Measurements from ENCODE around the gene UBE2I.
"Not testable (repeated sequence)": the region's sequence is repeated elsewhere in the genome, so short reads cannot be mapped to it uniquely, and the experiment has no call there.

Gene UBE2I

DNA sequence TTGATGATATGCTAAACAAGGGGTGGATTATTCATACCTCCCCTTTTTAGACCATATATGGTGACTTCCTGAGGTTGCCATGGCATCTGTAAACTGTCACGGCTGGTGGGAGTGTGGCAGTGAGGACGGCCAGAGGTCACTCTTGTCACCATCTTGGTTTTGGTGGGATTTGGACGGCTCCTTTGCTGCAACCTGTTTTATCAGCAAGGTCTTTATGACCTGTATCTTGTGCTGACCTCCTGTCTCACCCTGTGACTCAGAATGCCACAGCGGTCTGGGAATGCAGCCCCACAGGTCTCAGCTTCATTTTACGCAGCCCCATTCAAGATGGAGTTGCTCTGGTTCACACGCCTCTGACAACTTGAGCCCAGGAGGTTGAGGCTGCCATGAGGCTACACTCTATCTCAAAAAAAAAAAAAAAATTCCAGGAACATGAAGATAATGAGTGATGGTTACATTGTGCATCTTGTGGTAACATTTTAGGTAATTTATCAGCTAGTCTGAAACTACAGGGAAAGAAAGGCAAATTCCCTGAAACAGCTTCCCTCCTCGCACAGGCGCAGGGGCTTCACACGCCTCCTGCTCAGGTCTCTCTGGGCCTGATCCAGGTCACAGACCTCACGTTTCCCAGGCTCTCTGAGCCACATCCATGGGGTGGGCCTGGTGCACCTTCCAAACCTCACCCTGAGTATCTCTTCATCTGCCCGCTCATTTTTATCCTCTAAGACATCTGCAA, 15.3 kb upstream of the UBE2I start:
- no peak for DNase-seq

DNA sequence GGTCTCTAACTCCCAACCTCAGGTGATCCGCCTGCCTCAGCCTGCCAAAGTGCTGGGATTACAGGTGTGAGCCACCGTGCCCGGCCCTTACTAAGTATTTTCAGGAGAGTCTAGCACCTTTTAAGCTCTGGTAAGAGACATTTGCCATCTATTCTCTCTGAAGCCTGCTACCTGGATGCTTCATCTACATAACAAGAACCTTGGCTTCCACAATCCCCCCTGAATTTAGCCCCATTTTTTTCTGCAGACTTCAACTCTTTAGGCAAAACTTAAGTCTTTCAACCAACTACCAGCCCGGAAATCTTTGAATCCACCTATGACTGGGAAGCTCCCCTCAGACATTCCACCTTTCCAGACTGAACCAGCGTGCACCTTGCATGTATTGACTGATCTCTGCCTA, 14.0 kb upstream of the UBE2I start:
- no peak for DNase-seq

DNA sequence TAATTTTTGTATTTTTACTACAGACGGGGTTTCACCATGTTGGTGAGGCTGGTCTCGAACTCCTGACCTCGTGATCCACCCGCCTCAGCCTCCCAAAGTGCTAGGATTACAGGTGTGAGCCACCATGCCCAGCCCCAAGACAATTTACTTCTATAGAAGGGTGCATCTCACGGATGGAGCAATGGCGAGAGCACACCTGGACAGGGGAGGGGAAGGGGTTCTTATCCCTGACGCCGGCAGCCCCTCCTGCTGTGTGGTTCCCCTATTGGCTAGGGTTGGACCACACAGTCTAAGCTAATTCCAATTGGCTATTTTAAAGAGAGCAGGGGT, 12.8 kb upstream of the UBE2I start:
- DNase-seq: not testable (repeated sequence)

DNA sequence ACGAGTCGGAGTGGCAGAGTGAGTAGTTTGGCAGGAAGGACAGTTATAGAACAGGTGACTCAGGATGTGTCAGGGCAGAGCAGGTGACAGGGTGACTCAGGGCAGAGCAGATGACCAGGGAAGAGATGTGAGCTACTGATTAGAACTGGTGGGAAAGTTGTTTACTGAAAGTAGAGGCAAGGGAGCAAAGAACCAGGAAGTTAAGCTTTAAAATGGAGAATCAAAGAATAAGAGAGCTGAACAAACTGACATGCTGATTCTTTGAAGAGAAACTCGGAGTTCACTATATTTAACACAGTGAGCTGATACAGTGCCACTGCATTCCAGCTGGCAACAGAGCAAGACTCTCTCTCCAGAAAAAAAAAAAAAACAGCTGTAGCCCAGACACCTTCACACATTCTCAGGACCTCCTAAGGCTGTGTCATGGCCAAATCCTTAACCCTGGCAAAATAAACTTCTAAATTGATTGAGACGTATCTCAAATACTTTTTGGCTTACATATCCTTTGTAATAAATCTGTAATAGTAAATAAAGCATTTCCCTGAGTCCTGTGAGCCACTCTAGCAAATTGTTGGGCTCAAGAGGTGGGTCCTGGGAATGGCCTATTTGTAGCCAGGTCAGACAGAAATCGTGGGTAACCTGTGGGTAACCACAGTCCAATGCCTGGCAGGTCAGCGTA, 12.3 kb upstream of the UBE2I start:
- no peak for DNase-seq

DNA sequence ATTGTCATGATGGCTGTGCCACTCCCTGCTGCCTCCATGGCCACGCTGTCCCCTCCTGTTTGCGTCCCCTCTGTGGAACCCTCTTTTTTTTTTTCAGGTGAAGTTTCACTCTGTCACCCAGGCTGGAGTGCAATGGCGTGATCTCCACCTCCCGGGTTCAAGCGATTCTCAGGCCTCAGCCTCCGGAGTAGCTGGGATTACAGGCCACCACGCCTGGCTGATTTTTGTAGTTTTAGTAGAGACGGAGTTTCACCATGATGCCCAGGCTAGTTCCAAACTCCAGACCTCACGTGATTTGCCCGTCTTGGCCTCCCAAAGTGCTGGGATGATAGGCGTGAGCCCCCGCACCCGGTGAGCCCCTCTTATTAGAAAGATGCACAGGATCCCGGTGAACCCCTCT, 11.0 kb upstream of the UBE2I start:
- no peak for DNase-seq

DNA sequence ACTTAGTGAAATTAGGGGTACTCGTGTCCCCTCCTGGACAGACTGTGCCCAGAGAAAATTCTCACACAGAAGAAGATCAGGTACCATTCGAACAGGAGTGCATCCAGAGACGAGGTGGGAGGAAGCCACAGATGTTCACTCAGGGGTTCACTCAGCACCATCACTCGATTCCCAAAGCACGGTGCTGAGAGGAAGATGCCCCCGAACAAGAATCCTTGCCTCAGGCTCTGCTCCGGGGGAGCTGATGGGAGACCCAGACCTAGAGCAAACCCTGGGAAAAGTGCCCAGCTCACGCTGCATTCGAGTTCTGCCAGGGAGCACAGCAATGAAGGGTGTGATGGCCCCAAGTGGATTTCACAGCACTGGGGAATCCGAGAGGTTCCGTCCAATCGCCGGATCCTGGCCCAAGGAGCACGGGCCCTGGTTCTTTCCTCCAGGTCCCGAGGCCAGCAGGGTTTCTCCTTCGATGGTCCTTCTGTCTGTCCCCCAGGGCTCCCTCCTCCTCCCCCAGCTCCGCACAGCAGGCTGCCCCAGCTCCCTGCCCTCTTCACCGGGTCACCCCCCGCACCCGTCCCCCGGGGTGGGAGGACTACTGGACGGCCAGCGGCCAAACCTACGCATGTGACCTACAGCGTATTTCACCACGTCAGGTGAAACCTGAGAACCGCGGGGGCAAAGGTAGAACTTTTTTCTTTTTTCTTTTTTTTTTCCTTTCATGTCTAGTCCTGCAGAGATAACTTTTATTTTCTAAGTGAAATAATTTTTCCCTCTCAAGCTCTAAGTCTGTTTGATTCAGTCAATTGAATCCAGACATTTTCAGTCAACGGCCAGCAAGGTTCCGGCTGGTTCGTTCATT, 10.2 kb upstream of the UBE2I start:
- DNase-seq: no peak

DNA sequence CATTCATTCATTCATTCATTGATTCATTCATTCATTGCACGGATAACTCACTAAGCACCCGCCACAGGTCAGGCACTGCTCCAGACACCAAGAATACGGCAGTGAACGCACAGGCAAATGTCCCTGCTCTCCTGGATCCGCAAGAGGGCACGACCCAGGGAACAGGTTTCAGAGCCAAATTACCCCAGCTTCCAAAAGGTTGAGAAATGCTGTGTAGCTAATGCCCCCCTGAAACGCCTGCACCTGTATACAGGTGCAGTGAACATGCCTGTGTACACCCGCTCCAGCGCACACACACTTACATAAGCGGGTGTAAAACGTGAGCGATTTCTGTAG, 9.6 kb upstream of the UBE2I start:
- DNase-seq: no peak

DNA sequence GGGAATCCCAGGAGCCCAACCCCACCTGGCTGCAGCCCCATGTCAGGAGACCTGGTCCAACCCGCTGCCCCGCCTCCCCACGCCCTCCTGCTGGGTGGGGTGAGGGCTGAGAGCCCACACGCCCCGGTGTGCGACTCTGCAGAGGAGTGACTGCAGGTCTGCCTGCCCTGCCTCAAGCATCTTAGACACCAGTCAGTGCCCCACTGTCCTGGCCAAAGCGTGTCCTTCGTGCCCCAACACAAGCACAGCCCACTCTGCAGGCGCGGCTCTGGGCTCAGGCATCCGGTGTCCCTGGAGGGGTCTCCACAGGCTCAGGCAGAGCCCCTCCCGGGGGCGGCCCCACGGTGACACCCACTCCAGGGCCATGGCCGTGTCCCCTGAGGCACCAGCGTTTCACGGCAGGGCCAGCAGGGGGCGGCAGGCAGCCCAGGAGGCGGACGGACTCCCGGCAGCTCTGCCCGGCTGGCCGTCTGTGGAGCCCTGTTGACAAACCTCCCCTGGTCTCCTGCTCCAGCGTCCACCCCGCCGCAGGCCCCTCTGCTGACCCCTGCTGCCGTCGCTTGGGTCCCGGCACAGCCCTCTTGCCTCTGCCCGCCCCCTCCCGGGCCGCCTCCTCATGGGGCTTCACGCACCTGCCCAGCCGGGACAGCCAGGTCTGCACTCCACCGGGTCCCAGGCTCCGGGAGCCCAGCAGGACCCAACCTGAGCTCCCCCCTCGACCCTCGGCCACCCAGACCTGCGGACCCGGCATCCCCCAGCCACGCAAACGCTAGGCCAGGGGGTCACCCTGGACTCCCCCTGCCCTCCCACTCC, 8.6 kb upstream of the UBE2I start:
- peak; percentile 74 to 78 for DNase-seq

DNA sequence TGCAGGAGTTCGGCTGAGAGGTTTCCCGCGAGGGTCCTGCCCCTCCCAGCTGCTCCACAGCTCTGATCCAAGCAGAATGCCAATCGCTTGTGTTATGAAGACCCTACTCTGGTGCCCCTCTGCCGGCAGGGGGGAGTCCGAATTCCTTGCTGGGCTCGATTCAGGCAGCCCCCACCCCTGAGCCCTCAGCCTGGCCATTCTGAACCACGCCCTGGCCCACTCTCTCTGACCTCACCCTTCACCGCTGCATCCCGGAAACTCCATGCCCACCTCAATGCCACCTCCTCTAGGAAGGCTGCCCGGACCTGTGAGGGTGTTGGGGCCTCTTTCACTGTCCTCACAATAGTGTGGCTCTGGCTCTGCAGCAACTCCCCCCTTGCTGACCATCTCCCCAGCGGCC, 7.9 kb upstream of the UBE2I start:
- DNase-seq: no peak

DNA sequence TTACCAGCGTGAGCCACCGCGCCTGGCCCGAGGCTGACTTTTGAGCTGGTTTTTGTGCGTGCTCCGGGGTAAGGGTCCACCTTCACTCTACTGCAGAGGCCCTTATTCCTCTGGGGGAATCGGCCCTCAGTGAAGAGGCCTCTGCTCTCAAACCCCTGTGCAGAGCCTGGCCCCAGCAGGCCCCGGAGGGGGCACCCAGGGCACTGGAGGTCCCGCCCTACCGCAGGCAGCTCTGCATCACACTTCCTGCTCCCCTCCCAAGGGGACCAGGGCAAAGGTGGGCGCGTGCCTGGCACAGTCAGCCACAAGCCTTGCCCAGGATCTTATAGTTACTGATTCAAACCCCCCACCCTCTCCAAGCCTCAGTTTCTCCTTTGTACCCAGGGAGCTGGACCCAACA, 3.6 kb upstream of the UBE2I start:
- no peak for DNase-seq

DNA sequence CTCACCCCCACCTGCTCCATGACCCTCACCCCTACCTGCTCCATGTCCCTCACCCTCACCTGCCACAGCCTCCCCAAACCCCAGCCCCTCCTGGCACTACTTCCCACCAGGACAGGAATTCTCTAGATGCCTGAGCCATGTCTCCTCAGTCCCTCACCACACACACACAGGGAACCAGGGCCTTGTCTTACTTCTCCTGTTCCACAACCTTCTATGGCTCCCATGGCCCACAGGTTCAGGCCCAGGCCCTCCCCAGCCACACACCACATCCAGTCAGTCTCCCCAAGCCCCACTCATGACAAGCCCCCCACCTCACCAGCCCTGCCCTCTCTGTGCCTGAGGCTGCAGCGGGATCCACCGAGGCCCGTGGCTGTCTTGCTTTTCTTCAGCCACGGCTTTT, 3.1 kb upstream of the UBE2I start:
- no peak for DNase-seq

DNA sequence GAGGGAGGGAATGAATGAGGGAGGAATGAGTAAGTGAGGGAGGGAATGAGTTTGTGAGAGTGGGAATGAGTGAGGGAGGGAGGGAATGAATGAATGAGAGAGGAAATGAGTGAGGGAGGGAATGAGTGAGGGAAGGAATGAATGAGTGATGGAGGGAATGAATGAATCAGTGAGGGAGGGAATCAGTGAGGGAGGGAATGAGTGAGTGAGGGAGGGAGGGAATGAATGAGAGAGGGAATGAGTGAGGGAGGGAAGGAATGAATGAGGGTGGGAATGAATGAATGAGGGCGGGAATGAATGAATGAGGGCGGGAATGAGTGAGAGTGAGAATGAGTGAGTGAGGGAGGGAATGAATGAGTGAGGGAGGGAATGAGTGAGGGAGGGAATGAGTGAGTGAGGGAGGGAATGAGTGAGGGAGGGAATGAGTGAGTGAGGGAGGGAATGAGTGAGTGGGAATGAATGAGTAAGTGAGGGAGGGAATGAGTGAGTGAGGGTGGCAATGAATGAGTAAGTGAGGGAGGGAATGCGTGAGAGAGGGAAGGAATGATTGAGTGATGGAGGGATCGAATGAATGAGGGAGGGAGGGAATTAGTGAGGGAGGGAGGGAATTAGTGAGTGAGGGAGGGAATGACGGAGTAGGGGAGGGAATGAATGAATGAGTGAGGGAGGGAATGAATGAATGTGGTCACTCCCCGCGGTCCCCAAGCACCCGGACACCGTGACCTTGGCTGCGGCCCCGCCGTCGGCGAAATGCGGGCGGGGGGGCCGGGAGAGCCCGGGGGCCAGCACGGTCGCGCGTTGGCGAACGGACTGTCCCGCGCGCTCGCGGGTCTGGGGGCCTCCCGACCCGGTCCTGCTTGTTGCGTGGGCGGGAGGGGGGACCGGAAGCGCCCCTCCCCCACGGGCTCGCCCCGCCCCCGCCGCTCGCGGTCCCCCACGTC, 1.1 kb upstream of the UBE2I start:
- DNase-seq: no peak

DNA sequence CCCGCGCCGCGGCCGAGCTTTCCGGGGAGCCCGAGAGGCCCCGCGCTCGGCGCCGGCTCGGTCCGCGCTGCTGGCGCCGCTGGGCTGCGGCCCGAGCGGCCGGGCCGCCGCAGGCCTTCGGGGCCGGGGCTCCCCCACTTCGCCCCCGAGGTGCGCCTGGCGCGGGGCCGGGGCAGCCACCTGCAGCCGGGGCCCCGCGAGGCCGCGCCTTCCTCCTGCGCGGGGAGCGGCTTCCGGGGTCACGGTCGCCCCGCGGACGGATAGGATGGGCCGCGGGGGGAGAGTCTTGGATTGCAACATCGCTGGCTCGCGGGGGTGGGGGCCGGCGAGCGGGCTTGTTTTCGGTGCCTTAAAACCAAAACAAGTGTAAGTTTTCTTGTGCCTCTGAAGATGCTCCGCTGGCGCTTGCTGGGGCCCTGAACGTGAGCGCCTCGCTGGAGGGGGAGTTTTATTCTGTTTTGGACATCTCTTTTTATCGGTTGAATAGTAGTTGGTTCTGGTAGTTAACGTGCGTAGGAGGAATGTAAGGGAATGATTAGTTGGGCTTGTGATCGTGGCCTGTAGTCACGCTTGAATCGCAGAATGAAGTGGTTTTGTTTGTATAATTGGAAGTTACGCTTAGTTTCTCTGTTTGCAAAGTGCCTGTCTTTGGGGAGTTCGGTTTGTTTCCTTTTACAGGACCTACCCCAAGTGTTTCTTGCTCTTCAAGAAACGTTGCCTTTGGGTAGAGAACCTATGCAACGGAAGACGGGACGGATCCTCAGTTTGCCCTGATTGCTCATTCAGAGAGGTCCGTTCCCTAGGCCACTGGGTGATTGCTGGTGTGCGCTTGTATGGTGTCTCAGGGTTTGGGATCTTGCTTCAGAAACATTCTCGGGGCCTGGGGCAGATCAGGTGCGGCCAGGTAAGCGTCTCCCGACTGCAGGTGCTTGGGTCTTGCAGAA, 724 bp downstream of the UBE2I start:
- DNase-seq: peak; percentile 33 to 44

DNA sequence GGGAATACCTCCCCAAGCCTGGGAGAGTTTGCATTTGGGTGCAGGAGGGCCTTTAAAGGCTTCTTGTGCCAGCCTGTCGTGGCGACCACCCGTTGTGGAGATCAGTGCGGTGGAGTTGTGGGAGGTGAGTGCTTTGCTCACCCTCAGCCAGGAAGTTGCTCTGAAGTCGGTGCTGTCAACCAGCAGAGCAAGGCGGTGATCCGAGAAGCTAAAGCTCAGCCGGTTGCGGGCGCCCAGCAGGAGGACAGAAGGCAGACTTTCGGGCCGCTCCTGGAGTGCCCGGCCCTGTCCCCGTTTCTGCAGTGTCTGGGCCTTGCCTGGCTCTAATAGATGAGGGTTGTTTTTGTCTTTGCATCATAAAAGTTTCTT, 1.4 kb downstream of the UBE2I start:
- DNase-seq: no peak

DNA sequence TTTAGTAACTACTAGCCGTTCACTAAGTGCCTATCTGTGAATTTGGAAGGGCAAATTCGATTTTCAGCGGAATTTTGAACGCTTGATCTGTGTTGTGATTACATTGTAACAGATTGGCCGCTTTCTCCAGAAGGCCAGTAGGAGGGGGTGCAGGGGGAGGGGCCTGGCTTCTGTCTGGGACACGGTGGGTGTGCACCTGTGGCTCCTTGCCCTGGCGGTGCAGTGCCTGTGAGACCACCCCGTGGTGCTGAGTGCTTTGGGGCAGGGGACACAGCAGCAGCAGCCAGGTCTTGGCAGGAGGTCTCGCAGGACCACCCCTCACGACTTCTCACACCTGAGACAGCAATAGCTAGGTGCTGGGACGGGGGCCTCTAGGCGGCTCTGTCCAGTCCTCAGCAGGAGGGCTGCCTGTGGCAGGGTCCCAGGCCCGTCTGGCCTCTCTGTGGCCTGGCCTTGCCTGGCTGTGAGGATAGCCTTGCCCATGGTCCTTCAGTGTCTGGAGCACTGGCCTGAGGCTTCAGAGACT, 1.8 kb downstream of the UBE2I start:
- DNase-seq: no peak

DNA sequence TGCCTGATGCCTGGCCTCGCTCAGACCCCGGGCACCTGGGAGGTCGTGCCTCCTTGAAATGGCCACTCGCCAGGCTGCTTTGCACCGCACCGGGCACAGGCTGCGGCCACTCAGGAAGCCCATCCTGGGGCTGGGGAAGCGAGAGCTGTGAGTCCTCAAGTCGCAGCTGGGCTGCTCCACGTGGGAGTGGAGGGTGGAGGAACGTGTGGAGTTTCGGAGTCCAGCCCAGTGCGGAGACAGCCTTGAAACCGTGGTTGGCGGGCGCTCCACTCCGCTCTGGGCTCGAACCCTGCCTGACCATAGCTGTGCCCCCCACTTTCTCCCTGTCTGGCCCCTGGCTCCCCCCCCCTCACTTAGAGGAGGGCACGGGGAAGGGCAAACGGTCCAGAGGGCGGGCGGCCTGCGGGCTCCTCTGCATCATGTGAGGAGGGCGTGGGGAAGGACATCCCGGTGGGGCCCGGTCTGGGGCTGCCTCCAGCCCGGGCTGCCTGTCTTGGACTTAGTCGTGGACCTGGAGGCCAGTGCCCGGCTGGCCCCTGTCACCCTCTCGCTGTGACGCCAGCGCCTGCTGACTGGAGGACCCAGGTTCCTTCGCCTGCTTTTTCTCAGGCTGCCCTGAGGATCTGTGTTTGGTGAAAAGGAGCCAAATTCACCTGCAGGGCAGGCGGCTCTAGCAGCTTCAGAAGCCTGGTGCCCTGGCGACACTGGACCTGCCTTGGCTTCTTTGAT, 2.5 kb downstream of the UBE2I start:
- no peak for DNase-seq

DNA sequence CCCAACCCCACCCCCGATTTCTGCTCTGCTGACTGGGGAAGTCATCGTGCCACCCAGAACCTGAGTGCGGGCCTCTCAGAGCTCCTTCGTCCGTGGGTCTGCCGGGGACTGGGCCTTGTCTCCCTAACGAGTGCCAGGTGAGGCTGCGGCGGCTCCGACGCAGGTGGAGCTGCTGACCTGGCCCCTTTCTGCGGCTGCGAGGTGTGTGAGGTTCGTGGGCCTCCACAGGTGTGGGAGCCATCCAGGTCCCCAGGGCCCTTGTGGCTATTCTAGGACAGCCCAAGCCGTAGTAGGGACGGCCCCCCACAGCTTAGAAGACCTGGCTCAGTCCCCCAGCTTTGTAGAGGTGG, 3.0 kb downstream of the UBE2I start:
- DNase-seq: no peak

DNA sequence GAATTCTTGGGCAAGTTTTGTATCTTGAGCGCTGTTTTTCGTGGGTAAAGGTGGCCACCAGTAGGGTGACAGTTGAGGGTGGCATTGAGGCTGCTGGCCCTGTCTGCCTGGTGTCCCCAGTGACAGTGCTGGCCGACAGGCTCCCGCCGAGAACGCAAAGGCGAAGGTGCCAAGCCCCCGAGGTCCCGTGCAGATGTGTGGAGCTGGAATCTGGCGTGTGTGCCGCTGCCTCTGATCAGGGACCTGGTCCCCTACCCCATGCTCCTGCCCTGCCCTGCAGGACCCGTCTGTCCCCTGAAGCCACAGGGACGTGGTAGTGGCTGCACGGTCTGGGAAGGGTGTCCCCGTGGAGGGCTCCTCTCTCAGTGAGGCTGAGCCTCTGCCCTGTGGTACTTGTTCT, 3.5 kb downstream of the UBE2I start:
- no peak for DNase-seq

DNA sequence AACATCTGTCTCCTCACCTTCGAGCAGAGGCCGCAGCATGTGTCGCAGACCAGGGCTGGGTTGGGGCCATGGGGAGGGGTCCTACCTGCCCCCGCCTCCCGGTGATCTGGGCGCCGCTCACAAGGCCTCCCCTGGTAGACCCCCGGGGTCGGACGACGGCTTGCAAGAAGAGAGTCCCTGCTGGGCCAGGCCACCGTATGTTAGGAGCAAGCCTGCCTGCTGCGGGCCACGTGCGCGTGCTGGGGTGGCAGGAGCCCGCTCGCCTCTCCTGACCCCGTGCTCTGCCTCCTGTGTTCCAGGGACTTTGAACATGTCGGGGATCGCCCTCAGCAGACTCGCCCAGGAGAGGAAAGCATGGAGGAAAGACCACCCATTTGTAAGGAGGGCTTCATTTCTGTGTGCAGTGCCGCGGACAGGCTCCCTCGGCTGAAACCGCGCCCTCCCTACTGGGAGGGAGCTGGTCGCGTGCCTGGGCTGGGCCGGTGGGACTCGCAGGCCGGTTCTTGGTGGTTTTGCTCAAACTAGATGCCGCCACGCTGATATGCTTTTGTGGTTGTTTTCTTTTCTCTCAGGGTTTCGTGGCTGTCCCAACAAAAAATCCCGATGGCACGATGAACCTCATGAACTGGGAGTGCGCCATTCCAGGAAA, 4.4 kb downstream of the UBE2I start:
- DNase-seq: no peak
